HG02943 (cell line): Measurements from ENCODE around the gene LMX1B.

ENCODE experiments used
- ATAC-seq: cut with Tn5 transposase; IDR thresholded peaks from one replicate; pipeline ENCODE4 v1.9.1; 2021; ENCODE audit warnings: mild to moderate bottlenecking, low read depth, moderate library complexity; ENCODE audit not compliant: unreplicated experiment

Gene LMX1B

GRCh38 chr9:126630458-126631237 is 16.9 kb downstream of the LMX1B start:
- no peak for ATAC-seq

- no peak for ATAC-seq
These were observed 17.5 kb downstream of the LMX1B start for GRCh38 chr9:126631254-126631653.

- no peak for ATAC-seq
These were observed 20.3 kb downstream of the LMX1B start for GRCh38 chr9:126633881-126634558.

- ATAC-seq = no peak
These were observed 21.3 kb downstream of the LMX1B start for GRCh38 chr9:126635061-126635460.

- no peak for ATAC-seq
These were observed 22.1 kb downstream of the LMX1B start for GRCh38 chr9:126635661-126636439.

- ATAC-seq = no peak
These were observed 23.5 kb downstream of the LMX1B start for GRCh38 chr9:126636983-126637798.

GRCh38 chr9:126638571-126639132 is 24.9 kb downstream of the LMX1B start:
- ATAC-seq = no peak

GRCh38 chr9:126639318-126640000 is 25.7 kb downstream of the LMX1B start:
- no peak for ATAC-seq

GRCh38 chr9:126641118-126641851 is 27.6 kb downstream of the LMX1B start:
- no peak for ATAC-seq

- ATAC-seq = no peak
These were observed 28.4 kb downstream of the LMX1B start for GRCh38 chr9:126642010-126642744.

GRCh38 chr9:126642839-126643238 is 29.1 kb downstream of the LMX1B start:
- no peak for ATAC-seq

GRCh38 chr9:126643945-126644527 is 30.3 kb downstream of the LMX1B start:
- no peak for ATAC-seq

GRCh38 chr9:126646162-126646561 is 32.4 kb downstream of the LMX1B start:
- ATAC-seq = no peak

- ATAC-seq = no peak
These were observed 34.1 kb downstream of the LMX1B start for GRCh38 chr9:126647585-126648411.

GRCh38 chr9:126649477-126649876 is 35.7 kb downstream of the LMX1B start:
- ATAC-seq = no peak

- no peak for ATAC-seq
These were observed 36.9 kb downstream of the LMX1B start for GRCh38 chr9:126650404-126651341.
